OCI-LY1 (cell line): ENCODE data around the gene ANKRD6.

Experiments
- H2AFZ ChIP-seq: fragments of 200-600 bp; sonication (generic), shearing (Covaris generic); 2 replicates; pipeline ENCODE4 v1.6.0; 2014; ENCODE audit warnings: antibody characterized with exemption, mild to moderate bottlenecking, low read length
- H3F3A ChIP-seq: fragments of 200-600 bp; sonication (generic), shearing (Covaris generic); 2 replicates; pipeline ENCODE4 v1.6.0; 2014; ENCODE audit warnings: mild to moderate bottlenecking, antibody characterized with exemption, low read length, moderate library complexity; ENCODE audit not compliant: insufficient read depth
- H3K27ac ChIP-seq: fragments of 200-600 bp; sonication (generic); 2 replicates; pipeline ENCODE4 v1.5.1; 2014; ENCODE audit warnings: low read length, mixed run types, mild to moderate bottlenecking, low read depth; ENCODE audit not compliant: poor library complexity, severe bottlenecking
- H3K27me3 ChIP-seq: fragments of 200-600 bp; sonication (generic); 2 replicates; pipeline ENCODE4 v1.6.0; 2014; ENCODE audit warnings: antibody characterized with exemption, mild to moderate bottlenecking, low read length, moderate library complexity; ENCODE audit not compliant: insufficient read depth
- H3K36me3 ChIP-seq: fragments of 200-600 bp; sonication (generic); 2 replicates; pipeline ENCODE4 v1.6.1; 2014; ENCODE audit warnings: mild to moderate bottlenecking, antibody characterized with exemption, low read length, moderate library complexity, mixed read lengths; ENCODE audit not compliant: insufficient read depth
- H3K4me1 ChIP-seq: fragments of 200-600 bp; sonication (generic); 2 replicates; pipeline ENCODE4 v1.5.1; 2014; ENCODE audit warnings: mild to moderate bottlenecking, low read length, moderate library complexity; ENCODE audit not compliant: insufficient read depth, severe bottlenecking
- H3K4me2 ChIP-seq: fragments of 200-600 bp; sonication (generic), shearing (Covaris generic); 2 replicates; pipeline ENCODE4 v1.6.1; 2014; ENCODE audit warnings: low read length
- H3K4me3 ChIP-seq: fragments of 200-600 bp; sonication (generic); 2 replicates; pipeline ENCODE4 v1.5.1; 2014; ENCODE audit warnings: low read length, low read depth, mild to moderate bottlenecking, mixed read lengths; ENCODE audit not compliant: poor library complexity, severe bottlenecking
- H3K79me2 ChIP-seq: fragments of 200-600 bp; shearing (Covaris generic); 2 replicates; pipeline ENCODE4 v1.6.1; 2016; ENCODE audit warnings: mixed run types, low read length, mixed read lengths; ENCODE audit not compliant: insufficient read depth
- H3K9ac ChIP-seq: fragments of 200-600 bp; sonication (generic), shearing (Covaris generic); 2 replicates; pipeline ENCODE4 v1.6.1; 2014; ENCODE audit warnings: mild to moderate bottlenecking, low read length, mixed read lengths
- H3K9me2 ChIP-seq: fragments of 200-600 bp; sonication (generic), shearing (Covaris generic); 2 replicates; pipeline ENCODE4 v1.6.1; 2014; ENCODE audit warnings: low read depth, mild to moderate bottlenecking, low read length, mixed read lengths
- H3K9me3 ChIP-seq: fragments of 200-600 bp; shearing (Covaris generic); 2 replicates; pipeline ENCODE4 v1.6.1; 2014; ENCODE audit warnings: low read length, mixed read lengths
- H4K20me1 ChIP-seq: fragments of 200-600 bp; sonication (generic), shearing (Covaris generic); 2 replicates; pipeline ENCODE4 v1.6.0; 2016; ENCODE audit warnings: mild to moderate bottlenecking, low read length; ENCODE audit not compliant: insufficient read depth
- EZH2 ChIP-seq: fragments of 200-600 bp; sonication (generic), shearing (Covaris generic); IDR thresholded peaks from 2 replicates; pipeline ENCODE4 v1.8.0; 2017; ENCODE audit warnings: borderline replicate concordance, mixed run types, mild to moderate bottlenecking, antibody characterized with exemption, low read length, moderate library complexity, mixed read lengths
- TF ChIP-seq, protein P1 (sequence below): fragments of 200-600 bp; sonication (generic), shearing (Covaris generic); IDR thresholded peaks from 2 replicates; pipeline ENCODE4 v1.5.1; 2017; ENCODE audit warnings: mild to moderate bottlenecking, antibody characterized with exemption, low read length, moderate library complexity, mixed read lengths

ANKRD6 gene

GRCh38 chr6:89479897-89480296 is 46.9 kb downstream of the ANKRD6 start:
- Histone ChIP-seq H4K20me1 (no peaks in the 10 kb centered on the region), H3K9me2 (no peaks in the 10 kb centered on the region), H3K27ac (no peak overlapping the region), H3K9me3 (no peaks in the 10 kb centered on the region), H3K4me1 (no peaks in the 10 kb centered on the region), H3K9ac (no peak overlapping the region), H3K4me2 (no peak overlapping the region), H3K27me3 (no peaks in the 10 kb centered on the region), H3K36me3 (no peaks in the 10 kb centered on the region), H2AFZ (no peak overlapping the region), H3F3A (no peaks in the 10 kb centered on the region), H3K79me2 (no peaks in the 10 kb centered on the region), H3K4me3 (no peak overlapping the region)
- TF ChIP-seq EZH2: no peak
- TF ChIP-seq, protein P1, sequence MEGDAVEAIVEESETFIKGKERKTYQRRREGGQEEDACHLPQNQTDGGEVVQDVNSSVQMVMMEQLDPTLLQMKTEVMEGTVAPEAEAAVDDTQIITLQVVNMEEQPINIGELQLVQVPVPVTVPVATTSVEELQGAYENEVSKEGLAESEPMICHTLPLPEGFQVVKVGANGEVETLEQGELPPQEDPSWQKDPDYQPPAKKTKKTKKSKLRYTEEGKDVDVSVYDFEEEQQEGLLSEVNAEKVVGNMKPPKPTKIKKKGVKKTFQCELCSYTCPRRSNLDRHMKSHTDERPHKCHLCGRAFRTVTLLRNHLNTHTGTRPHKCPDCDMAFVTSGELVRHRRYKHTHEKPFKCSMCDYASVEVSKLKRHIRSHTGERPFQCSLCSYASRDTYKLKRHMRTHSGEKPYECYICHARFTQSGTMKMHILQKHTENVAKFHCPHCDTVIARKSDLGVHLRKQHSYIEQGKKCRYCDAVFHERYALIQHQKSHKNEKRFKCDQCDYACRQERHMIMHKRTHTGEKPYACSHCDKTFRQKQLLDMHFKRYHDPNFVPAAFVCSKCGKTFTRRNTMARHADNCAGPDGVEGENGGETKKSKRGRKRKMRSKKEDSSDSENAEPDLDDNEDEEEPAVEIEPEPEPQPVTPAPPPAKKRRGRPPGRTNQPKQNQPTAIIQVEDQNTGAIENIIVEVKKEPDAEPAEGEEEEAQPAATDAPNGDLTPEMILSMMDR: no peak

- H3K9ac ChIP-seq: no peak overlapping the region
- H3K27ac ChIP-seq: no peak overlapping the region
- TF ChIP-seq, protein P1: no peak
- TF ChIP-seq EZH2: no peak
- H3F3A ChIP-seq: no peaks in the 10 kb centered on the region
- no peak overlapping the region for H3K4me3 ChIP-seq
- no peaks in the 10 kb centered on the region for H3K9me3 ChIP-seq
- H3K4me1 ChIP-seq: no peaks in the 10 kb centered on the region
- no peaks in the 10 kb centered on the region for H3K36me3 ChIP-seq
- no peaks in the 10 kb centered on the region for H3K79me2 ChIP-seq
- no peaks in the 10 kb centered on the region for H3K9me2 ChIP-seq
- H4K20me1 ChIP-seq: no peaks in the 10 kb centered on the region
- H2AFZ ChIP-seq: no peak overlapping the region
- no peak overlapping the region for H3K4me2 ChIP-seq
- no peaks in the 10 kb centered on the region for H3K27me3 ChIP-seq
These were observed 48.7 kb downstream of the ANKRD6 start for GRCh38 chr6:89481695-89482094.

DNA sequence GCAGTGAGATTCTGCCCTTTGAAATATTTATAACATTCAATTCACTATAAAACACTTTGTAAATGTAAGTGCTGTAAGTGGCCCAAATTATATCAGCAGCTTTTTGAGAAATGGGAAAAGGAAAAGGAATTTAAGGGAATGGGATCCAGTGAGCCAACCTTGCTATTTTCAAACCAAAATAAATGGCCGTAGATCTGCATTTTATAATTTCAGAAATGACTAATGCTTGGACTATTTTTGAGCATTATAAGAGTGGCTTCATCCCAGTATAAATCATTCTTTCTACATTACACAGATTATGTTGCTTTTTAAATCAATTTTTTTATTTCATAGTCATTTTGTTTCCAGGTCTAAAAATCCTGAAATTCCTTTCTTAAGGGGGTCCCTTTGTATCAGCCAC is 49.2 kb downstream of the ANKRD6 start:
- H3F3A ChIP-seq: no peaks in the 10 kb centered on the region
- H3K4me2 ChIP-seq: no peak overlapping the region
- no peaks in the 10 kb centered on the region for H3K4me1 ChIP-seq
- no peaks in the 10 kb centered on the region for H3K27me3 ChIP-seq
- H4K20me1 ChIP-seq: no peaks in the 10 kb centered on the region
- no peak overlapping the region for H3K9ac ChIP-seq
- TF ChIP-seq, protein P1: no peak
- no peak for TF ChIP-seq EZH2
- H3K79me2 ChIP-seq: no peaks in the 10 kb centered on the region
- no peaks in the 10 kb centered on the region for H3K9me3 ChIP-seq
- no peaks in the 10 kb centered on the region for H3K36me3 ChIP-seq
- H3K4me3 ChIP-seq: no peak overlapping the region
- no peak overlapping the region for H2AFZ ChIP-seq
- H3K27ac ChIP-seq: no peak overlapping the region
- no peaks in the 10 kb centered on the region for H3K9me2 ChIP-seq
